Measurements from ENCODE around the gene SEMA5A. TPM values are rescaled to one million over a fixed set of nuclear protein-coding genes. Genes with fewer than 3 reads are reported as not detected.

Gene SEMA5A
- total RNA-seq, 1 donor from 2014 or later, result 9.3 TPM

DNA sequence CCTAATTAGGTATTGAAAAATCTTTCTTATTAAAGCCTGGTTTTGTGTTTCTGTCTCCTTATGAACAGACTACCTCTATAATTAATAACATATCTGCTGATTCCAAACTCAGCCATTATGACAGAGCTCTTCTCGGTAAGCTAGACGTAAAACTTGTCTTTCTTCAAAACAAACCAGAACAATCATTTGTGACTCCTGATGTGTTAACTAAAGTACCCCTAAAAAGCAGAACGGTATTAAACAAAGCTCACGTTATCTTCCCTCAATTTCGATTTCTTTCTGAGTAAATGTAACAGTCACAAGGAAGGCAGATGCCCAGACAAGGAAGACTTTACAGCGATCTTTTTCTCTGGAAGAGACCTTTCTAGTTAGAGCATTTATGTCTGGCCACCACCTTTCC lies 1.8 kb downstream of the SEMA5A start:
- intact Hi-C loops (cut with DNase I), result loop anchor here (2.0 kb wide), 1 partner anchor 261 kb away; no protein-coding TSS in a partner anchor
- TF ChIP-seq POLR2AphosphoS5 (IDR thresholded peaks at IDR 0.05; ENCODE audit: insufficient read depth in 1 of 2, low read depth in 1 of 2) (no peak), POLR2A (IDR thresholded peaks at IDR 0.05) (no peak)
- TF ChIP-seq, protein P1, sequence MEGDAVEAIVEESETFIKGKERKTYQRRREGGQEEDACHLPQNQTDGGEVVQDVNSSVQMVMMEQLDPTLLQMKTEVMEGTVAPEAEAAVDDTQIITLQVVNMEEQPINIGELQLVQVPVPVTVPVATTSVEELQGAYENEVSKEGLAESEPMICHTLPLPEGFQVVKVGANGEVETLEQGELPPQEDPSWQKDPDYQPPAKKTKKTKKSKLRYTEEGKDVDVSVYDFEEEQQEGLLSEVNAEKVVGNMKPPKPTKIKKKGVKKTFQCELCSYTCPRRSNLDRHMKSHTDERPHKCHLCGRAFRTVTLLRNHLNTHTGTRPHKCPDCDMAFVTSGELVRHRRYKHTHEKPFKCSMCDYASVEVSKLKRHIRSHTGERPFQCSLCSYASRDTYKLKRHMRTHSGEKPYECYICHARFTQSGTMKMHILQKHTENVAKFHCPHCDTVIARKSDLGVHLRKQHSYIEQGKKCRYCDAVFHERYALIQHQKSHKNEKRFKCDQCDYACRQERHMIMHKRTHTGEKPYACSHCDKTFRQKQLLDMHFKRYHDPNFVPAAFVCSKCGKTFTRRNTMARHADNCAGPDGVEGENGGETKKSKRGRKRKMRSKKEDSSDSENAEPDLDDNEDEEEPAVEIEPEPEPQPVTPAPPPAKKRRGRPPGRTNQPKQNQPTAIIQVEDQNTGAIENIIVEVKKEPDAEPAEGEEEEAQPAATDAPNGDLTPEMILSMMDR (IDR thresholded peaks at IDR 0.05), result no peak
- Histone ChIP-seq H3K9me3 (no peaks in the 10 kb centered on the region), H3K27ac (peak overlapping the region; percentile 81), H3K4me1 (peaks cover 24% of the 10 kb centered on the region), H3K27me3 (no peaks in the 10 kb centered on the region), H3K4me3 (peak overlapping the region; percentile 77 to 86), H3K36me3 (no peaks in the 10 kb centered on the region)
- no peak for DNase-seq (ENCODE audit: extremely low spot score in 2 of 2)

DNA sequence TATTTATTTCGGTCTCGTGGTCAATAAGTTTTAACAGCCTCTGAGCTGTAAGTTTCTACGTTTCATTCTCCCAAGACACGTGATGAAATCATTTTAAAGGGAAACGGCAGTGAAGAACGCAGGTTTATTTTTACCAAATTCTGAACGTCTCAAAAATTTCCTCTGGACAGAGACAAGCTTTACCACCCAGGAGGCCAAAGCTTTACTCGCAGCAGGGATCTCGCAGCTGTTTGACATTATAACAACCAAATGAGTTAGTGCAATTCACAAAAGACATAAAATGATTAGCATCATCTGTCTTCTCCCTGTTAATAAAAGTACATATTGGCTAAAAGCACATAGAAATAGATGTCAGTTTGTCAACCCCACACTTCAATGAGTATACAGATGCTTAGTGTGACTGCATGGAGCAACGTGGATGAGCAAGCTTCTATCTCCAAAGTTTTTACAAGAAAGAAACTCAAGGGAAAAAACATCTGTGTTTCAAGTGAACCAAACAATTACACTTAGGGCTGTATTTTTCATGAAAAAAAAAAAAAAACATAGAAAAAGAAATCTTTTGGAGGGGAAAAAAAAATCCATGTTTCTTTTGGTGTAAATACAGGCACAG lies 2.5 kb downstream of the SEMA5A start:
- peak overlapping the region; percentile 61 for H3K27ac ChIP-seq
- no peak for TF ChIP-seq POLR2AphosphoS5 (IDR thresholded peaks at IDR 0.05; ENCODE audit: insufficient read depth in 1 of 2, low read depth in 1 of 2)
- TF ChIP-seq, protein P1 (IDR thresholded peaks at IDR 0.05), result no peak
- no peak for TF ChIP-seq POLR2A (IDR thresholded peaks at IDR 0.05)
- no peaks in the 10 kb centered on the region for H3K36me3 ChIP-seq
- no peaks in the 10 kb centered on the region for H3K27me3 ChIP-seq
- peaks cover 24% of the 10 kb centered on the region for H3K4me1 ChIP-seq
- no peaks in the 10 kb centered on the region for H3K9me3 ChIP-seq
- DNase-seq (ENCODE audit: extremely low spot score in 2 of 2), result peak in 1 of 2 donors; percentile 16
- peak overlapping the region in 1 of 2 donors; percentile 25 for H3K4me3 ChIP-seq
- intact Hi-C loops (cut with DNase I), result no loop called here

DNA sequence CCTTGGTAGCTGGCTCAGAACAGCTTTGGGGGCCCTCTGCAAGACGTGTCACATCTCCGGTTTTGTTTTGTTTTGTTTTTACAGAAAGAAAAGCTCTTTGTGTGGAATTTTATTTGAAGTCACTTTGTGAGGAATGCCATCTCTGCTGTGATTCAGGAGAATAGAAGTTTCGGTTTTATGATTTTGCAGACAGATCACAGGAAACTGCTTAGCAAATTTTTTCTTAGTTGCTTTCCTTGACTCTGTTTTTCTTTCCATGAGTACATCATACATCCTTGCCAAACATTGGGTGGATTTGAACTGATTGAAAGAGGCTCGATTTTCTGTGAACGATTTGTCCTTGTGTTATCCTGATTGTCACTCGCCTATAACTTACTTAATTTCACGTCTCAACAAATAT lies 5.1 kb downstream of the SEMA5A start:
- Histone ChIP-seq H3K4me3 (peak overlapping the region; percentile 16 to 37), H3K9me3 (no peaks in the 10 kb centered on the region), H3K4me1 (peaks cover 13% of the 10 kb centered on the region), H3K27ac (peak overlapping the region; percentile 57), H3K36me3 (no peaks in the 10 kb centered on the region), H3K27me3 (no peaks in the 10 kb centered on the region)
- no peak for TF ChIP-seq POLR2AphosphoS5 (IDR thresholded peaks at IDR 0.05; ENCODE audit: insufficient read depth in 1 of 2, low read depth in 1 of 2)
- TF ChIP-seq, protein P1 (IDR thresholded peaks at IDR 0.05), result no peak
- no peak for TF ChIP-seq POLR2A (IDR thresholded peaks at IDR 0.05)
- DNase-seq (ENCODE audit: extremely low spot score in 2 of 2), result no peak
- intact Hi-C loops (cut with DNase I), result no loop called here

DNA sequence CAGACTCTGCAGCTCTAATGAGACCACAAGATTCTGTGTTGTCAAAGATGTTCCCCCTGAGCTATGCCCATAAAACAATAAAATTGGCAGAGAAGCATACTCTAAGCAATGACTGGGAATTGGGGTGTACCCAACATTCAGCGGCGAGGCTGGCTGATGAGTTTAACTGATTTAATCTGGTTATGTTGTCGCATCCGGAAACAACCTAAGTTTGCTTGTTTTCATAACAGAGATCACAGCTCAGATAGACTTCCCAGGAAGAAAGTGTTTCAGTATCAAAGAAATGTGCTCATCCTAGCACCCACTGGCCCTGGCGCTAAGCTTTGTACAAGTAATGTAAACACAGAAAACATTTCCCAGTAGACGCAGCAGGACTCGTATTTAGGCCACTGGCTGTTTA lies 7.4 kb downstream of the SEMA5A start:
- H3K27ac ChIP-seq, result no peak overlapping the region
- no peak overlapping the region for H3K4me3 ChIP-seq
- H3K9me3 ChIP-seq, result no peaks in the 10 kb centered on the region
- intact Hi-C loops (cut with DNase I), result no loop called here
- no peak for TF ChIP-seq POLR2A (IDR thresholded peaks at IDR 0.05)
- TF ChIP-seq, protein P1 (IDR thresholded peaks at IDR 0.05), result no peak
- TF ChIP-seq POLR2AphosphoS5 (IDR thresholded peaks at IDR 0.05; ENCODE audit: insufficient read depth in 1 of 2, low read depth in 1 of 2), result no peak
- H3K36me3 ChIP-seq, result no peaks in the 10 kb centered on the region
- no peaks in the 10 kb centered on the region for H3K27me3 ChIP-seq
- DNase-seq (ENCODE audit: extremely low spot score in 2 of 2), result no peak
- no peaks in the 10 kb centered on the region for H3K4me1 ChIP-seq
